Mononuclear cell (primary cell): Measurements from ENCODE around the gene EI24. TPM values are rescaled to one million over a fixed set of nuclear protein-coding genes. Genes with fewer than 3 reads are reported as not detected.

Experiments used
- total RNA-seq: library from RNA; depleted of rRNA; stranded (reverse); fragments of >200 nt; gene quantifications from one replicate; pipeline ENCODE4 v1.2.3, GENCODE V29; 2012

EI24 gene
- total RNA-seq, 1 donor = 28.7 TPM

Other genes with a start within 250 kb of the EI24 start
- 3.7 TPM for gene FEZ1, start 73.2 kb upstream of the EI24 start, total RNA-seq
- gene STT3A, start 23.4 kb downstream of the EI24 start, total RNA-seq = 28.2 TPM
- gene CHEK1, start 55.7 kb downstream of the EI24 start, total RNA-seq = 7.3 TPM
- not detected for gene ACRV1, start 111.4 kb downstream of the EI24 start, total RNA-seq
- gene PATE1, start 176.8 kb downstream of the EI24 start, total RNA-seq = not detected
- gene PATE2, start 209.4 kb downstream of the EI24 start, total RNA-seq = not detected
- not detected for gene PATE3, start 218.7 kb downstream of the EI24 start, total RNA-seq